Gastroesophageal sphincter (tissue), 3 donors: Measurements from ENCODE around the gene FMO4.

ENCODE experiments used
- POLR2A ChIP-seq, 2 donors: fragments of 450-650 bp; IDR thresholded peaks; one replicate each; pipeline ENCODE4 v1.6.1; 2017; ENCODE audit warnings: antibody characterized with exemption in 2 of 2, mild to moderate bottlenecking in 2 of 2, moderate library complexity in 1 of 2
- TF ChIP-seq, protein P1 (sequence below), 4 experiments: fragments of 200-600 bp in 2 of 4; fragments of 450-650 bp in 2 of 4; sonication (generic) in 1 of 4; IDR thresholded peaks; one replicate each; pipeline ENCODE4 v1.5.1; 2017 to 2019; ENCODE audit warnings: antibody characterized with exemption in 4 of 4, mild to moderate bottlenecking in 2 of 4, moderate library complexity in 2 of 4

DNA sequence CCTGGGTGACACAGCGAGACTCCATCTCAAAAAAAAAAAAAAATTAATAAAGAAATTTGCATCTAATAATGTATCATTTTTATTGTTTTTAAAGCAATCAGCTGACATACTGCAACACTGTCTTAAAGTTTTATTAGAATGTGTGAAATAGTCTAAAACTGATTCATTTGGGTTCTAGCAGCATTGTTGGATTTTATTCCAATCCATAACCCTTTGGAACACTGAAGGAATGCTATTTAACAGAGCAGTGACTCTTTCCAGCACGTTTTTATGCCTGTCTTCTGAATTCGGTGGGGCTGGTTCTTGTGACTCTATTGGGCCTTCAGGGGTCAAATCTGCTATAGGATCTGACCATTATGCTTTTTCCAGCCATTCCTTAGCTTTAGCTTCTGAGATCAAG lies 18.2 kb upstream of the FMO4 start:
- TF ChIP-seq POLR2A (IDR thresholded peaks at IDR 0.05), result no peak
- TF ChIP-seq, protein P1, sequence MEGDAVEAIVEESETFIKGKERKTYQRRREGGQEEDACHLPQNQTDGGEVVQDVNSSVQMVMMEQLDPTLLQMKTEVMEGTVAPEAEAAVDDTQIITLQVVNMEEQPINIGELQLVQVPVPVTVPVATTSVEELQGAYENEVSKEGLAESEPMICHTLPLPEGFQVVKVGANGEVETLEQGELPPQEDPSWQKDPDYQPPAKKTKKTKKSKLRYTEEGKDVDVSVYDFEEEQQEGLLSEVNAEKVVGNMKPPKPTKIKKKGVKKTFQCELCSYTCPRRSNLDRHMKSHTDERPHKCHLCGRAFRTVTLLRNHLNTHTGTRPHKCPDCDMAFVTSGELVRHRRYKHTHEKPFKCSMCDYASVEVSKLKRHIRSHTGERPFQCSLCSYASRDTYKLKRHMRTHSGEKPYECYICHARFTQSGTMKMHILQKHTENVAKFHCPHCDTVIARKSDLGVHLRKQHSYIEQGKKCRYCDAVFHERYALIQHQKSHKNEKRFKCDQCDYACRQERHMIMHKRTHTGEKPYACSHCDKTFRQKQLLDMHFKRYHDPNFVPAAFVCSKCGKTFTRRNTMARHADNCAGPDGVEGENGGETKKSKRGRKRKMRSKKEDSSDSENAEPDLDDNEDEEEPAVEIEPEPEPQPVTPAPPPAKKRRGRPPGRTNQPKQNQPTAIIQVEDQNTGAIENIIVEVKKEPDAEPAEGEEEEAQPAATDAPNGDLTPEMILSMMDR (IDR thresholded peaks at IDR 0.05), result no peak
